ENCODE results near the gene ZFAND3.

DNA sequence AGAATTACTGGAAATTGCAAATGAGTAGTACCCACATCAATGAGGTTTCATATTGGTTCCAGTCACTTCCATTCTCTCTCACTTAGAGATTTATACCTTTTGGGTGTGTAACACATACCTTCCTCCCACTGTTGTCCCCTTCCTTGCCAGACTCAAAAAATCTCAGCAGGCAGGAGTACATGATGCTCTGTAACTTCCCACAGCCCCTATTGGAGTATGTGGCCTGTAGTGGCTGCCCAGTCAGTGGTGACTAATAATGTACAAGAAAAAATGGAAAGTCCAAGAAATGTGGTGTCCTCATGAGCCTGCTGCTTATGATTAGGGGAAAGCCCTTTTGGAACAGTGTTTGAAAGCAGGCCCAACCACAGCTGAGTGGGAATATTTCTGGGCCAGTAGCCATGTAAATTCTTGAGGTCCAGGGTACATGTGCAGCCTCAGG is 312.0 kb downstream of the ZFAND3 start:
- TF ChIP-seq, protein P1, sequence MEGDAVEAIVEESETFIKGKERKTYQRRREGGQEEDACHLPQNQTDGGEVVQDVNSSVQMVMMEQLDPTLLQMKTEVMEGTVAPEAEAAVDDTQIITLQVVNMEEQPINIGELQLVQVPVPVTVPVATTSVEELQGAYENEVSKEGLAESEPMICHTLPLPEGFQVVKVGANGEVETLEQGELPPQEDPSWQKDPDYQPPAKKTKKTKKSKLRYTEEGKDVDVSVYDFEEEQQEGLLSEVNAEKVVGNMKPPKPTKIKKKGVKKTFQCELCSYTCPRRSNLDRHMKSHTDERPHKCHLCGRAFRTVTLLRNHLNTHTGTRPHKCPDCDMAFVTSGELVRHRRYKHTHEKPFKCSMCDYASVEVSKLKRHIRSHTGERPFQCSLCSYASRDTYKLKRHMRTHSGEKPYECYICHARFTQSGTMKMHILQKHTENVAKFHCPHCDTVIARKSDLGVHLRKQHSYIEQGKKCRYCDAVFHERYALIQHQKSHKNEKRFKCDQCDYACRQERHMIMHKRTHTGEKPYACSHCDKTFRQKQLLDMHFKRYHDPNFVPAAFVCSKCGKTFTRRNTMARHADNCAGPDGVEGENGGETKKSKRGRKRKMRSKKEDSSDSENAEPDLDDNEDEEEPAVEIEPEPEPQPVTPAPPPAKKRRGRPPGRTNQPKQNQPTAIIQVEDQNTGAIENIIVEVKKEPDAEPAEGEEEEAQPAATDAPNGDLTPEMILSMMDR (conservative IDR thresholded peaks at IDR 0.05; ENCODE audit: low read length): no peak
- no peak for TF ChIP-seq EZH2phosphoT487 (IDR thresholded peaks at IDR 0.05; ENCODE audit: borderline replicate concordance, low read depth, low read length)

Measured in OCI-LY7 (cell line).